ENCODE measurements around the gene DCDC2C.
A peak's percentile ranks its signal among the peaks of the same experiment; 100 is the strongest.

DCDC2C gene

DNA sequence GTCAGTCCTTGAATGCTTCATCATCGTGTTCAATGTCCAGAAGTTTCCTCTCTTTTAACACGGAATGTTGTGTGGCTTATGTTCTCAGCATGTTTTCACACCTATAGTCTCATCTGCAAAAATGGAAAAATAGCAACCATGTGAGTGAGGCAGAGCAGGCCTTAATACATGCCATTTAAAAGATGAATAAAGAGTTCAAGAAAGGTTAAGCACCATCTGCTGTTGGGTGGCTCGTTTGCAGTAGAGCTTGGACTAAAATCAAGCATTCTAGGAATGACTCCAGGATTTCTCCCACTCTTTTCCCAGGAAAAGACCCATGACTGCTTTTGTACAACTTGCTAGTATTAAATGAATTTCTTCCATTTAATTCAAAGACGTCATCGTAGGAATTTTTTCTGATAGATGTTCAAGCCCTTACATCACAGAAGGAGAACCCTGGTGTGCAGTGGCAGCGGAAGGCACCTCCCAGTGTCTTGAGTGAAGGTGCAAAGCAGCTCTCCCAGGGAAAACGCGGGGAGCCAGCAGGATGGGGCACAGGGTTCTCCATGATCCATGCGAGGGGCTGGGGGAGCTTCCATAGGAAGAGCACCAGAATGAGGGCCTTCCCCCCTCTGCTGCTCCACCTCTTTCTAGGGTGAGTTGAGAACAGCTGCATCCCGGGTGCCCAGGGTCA is 9.6 kb downstream of the DCDC2C start:
- no peak for DNase-seq

DNA sequence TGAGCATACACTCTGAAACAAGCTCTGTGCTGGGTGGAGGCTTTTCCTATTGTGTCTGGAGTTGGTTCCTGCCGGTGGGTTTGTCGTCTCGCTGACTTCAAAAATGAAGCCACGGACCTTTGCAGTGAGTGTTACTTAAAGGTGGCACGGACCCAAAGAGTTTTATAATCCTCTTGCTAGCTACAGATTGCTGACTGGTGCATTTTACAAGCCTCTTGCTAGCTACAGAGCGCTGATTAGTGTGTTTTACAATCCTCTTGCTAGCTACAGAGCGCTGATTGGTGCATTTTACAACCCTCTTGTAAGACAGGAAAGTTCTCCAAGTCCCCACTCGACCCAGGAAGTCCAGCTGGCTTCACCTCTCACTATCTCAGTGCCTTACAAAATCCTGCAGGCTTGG is 15.3 kb downstream of the DCDC2C start:
- no peak for DNase-seq

DNA sequence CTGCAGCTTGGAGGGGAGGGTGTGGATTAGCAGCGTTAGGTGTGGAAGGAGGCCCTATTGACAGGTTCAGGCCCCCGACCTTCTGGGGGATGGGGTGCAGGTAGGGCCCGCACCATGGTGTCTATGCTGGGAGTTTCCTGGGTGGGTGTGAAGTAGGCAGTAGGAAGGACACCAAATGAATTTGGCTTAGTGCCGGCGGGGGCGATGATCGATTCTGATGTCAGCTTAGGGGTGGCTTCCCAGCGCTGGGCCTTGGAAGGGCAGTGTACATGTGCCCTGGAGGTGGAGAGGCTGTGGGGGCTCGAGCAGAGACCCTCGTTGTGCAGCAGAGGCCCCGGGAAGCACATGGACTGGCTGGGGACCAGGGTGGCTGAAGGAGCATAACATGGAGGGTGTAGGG is 21.6 kb downstream of the DCDC2C start:
- no peak for DNase-seq

DNA sequence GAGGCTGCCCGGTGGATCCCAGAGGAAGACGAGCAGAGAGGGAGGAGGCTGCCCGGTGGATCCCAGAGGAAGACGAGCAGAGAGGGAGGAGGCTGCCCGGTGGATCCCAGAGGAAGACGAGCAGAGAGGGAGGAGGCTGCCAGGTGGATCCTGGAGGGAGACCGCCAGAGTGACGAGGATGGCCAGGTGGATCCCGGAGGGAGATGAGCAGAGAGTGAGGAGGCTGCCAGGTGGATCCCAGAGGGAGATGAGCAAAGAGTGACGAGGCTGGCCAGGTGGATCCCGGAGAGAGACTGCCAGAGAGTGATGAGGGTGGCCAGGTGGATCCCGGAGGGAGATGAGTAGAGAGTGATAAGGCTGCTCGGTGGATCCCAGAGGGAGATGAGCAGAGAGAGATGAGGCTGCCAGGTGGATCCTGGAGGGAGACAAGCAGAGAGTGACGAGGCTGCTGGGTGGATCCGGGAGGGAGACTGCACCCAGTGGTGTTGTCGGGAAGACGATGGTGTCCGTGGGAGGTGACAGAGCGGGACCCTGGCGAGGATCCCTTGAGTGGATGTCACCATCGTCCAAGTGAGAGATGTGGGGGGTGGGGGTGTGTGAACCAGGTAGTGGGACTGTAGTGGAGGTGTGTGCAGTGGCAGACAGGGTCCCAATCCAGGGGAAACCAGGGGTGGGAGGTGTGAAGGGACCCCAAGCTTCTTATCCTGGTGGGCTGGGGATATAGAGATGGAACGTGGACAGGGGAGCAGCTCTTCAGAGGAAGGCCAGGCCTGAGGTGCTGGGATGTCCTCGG is 22.3 kb downstream of the DCDC2C start:
- no peak for DNase-seq

DNA sequence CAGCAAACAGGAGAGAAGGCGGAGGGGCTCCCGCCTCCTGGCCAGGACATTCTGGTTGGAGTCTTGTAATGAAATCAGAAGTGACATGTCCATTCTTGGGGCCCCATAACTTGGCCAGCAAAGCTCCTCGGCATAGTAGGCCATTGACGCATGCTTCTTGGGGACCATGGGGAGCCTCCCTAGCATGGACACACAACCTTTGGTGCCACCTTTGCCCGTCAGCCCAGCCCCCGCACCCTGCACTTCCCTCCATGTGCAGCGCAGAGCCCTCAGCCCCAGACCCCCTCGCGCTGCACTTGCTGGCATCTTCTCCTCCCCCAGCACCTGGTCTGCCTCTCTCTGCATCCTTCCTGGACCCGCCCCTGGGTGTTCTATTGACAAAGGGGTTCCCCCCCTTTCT is 23.1 kb downstream of the DCDC2C start:
- DNase-seq = no peak

DNA sequence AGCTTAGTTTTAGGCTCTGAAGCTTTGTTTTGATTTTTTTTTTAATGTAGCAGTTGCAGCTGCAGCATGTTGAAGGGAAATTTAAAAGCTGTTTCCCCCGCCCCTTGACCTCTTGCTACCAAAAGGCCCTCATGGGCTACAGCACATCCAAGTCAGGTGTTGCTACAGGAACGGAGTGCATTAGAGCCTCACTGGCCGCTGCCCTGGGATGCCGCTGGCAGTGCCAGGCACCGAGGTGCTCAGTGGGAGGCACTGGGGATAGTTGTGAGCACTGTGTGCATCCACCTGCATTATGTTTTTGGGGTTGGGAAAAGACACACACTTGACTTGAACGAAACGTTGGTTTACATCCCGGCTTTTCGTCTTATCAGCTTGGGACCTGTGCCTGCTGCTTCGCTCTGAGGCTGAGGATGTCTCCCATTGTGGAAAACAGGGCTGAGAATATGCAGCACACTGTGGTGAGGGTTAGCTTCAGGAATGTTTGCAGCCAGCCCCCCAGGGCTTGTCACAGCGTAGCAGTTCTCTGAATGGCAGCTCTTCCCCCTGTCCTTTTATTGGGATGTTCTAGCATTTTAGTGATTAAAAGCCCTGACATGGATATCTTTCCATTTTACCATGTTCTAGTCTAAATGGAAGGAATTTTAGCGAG is 24.1 kb downstream of the DCDC2C start:
- no peak for DNase-seq

DNA sequence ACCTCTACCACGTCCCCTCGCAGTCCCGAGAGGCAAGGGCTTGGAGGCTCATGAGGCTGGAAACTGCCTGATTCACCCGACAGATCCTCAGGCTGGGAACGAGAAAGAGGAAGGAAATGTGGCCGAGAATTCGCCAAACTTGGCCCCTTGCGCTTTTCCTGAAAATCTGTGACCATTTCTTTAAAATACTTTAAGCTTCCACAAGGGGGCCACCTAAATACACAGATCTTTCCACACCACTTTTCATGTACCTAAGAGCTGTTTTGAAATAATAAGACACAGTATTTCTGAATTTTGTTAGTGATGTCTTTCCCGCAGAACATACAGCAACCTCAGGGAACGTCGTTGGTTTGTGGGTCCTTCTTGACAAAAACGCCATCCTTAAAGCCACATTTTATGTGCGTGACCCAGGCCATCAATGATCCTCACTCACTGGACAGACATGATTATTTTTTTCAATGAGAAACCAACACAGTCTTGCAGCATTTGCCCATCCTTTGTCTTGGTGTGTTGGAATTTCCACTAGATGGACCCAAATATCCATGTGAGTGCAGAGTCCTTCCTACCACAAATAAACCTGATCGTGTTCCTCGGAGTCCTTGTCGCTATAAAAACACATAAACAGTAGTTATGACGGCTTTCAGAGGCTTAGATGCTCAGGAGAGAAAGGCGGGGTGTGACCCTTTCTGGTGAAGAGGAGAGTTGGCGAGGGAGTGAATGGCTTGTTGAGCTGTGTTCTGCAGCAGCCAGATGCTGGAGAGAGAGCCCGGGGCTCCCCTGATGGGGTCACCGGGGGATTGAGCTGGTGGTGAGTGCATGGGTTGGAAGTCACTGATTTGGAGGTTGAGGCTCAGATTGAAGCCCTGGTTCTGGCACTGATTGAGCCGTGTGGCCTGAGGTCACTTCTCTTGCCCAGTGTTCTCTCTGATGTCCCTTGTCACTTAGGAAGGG is 25.0 kb downstream of the DCDC2C start:
- peak; percentile 35 for DNase-seq

DNA sequence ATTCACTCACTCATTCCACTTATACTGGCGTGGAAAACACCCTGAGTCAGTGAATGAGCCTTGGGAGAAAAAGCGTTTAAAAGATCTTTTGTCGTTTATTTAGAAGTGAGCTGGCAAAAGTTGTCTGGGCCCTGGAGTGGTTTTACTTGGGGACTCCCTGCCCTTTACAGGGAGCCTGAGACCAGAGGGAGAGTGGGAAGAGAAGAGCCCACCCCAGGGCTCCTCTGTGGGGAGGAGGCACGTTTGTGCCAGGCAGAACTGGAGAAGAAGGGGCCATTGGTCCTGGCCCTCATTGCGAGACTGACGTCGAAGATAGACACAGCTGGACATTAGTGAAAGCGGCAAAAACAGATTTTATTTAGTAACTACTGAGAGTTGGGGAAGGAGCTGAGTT is 25.7 kb downstream of the DCDC2C start:
- DNase-seq = no peak

DNA sequence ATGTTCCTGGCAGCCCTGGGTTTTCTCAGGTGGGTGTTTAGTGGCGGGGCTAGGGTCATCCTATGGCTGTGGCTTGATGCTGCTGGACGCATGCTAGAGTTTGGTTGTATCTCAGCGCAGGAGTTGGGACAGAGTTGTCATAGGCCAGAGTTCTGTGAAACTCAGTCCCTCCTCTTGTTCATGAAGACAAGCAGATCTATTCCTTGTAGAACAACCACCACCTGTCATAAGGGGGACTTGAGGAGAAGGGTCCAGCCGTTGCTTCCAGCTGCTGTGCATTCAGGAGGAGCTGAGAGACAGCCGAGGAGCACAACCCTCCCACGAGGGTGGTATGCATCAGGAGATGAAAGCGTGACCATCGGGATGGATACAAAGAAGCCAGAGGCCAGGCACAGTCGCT is 26.4 kb downstream of the DCDC2C start:
- no peak for DNase-seq

DNA sequence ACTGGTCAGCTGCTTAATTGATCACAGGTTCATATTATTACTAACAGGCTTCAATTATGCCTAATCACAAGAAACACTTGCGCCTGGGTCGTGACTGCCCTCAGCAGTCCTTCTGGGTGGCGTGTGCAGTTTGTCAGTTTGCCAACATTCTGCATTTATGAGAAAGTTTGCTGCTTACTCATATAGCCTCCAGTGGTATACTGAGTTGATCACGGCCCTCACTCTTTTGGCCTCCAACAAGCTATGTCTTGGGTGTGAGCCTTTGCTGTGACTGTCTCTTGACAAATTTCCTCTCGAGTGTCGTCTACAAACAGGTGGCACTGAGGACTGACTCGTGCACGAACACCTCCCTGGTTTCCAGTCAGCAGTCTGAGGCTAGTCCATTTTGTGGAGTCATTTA is 27.3 kb downstream of the DCDC2C start:
- DNase-seq = no peak

DNA sequence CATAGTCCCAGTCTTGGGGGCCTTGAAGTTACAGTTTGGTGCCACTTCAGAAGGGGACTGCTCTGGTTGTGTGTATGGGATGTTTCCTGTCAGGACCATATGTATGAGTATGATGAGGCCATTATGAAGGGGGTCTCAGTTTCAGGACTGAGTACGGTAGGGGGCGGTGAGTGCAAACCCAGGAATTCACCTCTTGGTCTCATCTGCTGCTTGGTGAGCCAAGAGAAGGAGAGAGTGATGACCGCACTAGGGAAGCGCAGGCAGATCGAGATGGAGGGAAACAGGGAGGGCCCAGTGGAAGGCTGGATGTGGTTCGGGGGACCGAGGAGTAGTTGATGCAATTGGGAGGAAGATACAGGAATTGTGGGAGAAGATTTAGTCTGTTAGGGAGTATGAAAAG is 28.5 kb downstream of the DCDC2C start:
- DNase-seq = no peak

DNA sequence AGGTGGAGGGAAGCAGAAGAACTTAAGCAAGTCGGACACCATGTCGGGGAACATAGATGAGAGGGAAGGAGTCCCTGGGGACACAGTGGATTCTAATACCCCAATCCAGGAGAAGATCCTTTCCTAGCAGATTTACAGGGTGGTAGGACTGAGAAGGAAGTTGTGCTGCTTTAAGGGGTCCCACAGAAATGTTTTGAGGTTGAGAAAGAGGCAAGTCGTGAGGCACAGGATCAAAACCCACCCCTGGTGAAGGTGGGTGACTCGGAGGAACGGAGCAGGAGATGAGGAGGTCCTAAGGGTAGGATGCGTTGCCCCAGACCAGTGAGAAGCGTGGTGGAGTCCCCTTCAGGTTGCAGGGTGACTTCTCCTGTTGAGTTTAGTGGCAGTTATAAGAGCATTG is 32.7 kb downstream of the DCDC2C start:
- no peak for DNase-seq

DNA sequence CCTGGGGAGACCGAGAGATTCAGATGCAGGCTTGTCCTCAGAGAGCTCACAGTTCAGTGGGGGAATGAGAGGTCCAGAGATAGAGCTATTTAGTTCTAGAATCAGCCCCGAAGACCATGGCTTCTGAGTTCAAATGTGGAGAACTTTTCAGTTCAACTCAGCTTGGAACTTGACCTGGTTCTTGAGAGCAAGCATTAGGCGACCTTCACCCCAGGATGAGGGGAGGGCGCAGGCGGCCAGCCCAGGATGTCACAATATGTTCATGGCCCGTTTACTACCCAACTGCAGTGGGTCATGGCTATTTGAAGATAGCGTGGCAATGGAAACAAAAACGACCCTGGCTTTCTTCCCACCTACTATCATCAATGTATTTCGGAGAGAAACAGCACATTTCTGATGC is 33.8 kb downstream of the DCDC2C start:
- DNase-seq = no peak

DNA sequence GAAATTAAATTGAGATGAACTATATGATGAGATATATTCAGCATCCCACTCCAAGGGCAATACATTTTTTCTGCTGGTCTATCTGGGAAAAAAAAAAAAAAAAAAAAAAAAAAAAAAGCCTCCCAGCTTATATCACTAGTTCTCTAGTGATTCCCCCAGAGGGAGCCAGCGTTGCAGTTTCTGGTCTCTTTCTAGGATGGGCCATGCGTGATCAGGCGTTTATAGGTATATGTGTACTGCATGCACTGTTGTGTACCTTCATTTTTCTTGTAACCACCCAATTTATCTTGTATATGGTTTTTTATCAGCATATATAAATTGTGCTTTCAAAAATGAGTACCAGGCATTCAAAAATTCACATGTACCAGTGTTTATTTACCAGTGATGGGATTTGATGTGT is 35.1 kb downstream of the DCDC2C start:
- peak; percentile 55 for DNase-seq

DNA sequence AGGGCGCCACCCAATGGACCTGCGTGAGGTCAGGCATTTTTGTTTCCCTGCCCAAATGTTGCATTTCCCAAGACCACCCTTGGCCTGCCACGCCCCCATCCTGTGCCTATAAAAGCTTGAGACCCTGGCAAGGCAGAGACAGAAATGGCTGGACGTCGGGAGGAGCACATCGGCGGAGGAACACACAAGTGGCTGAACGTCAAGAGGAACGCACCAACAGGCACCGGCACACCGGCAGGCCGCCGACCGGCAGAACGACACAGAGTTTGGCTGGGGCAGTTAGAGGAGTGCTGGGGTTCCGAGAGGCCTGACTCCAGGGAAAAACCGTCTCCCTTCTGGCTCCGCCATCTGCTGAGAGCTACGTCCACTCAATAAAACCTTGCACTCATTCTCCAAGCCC is 35.9 kb downstream of the DCDC2C start:
- no peak for DNase-seq

DNA sequence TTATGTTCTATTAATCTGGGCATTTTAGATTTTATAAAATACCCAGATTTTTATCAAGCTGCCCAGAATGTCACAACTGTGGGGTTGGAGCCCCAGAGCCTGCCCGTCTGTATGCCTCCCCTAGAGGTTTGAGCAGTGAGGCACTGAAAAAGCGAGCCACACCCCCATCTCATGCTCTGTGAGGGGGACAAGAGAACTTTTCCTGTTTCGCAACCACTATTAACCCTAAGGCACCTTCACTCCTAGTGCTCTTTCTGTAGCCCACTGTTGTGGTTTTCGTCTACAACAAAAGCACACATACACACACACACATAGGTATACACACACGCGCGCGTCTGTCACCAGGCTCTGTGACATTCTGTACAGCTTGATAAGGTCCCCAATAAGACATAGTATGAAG is 38.0 kb downstream of the DCDC2C start:
- no peak for DNase-seq

DNA sequence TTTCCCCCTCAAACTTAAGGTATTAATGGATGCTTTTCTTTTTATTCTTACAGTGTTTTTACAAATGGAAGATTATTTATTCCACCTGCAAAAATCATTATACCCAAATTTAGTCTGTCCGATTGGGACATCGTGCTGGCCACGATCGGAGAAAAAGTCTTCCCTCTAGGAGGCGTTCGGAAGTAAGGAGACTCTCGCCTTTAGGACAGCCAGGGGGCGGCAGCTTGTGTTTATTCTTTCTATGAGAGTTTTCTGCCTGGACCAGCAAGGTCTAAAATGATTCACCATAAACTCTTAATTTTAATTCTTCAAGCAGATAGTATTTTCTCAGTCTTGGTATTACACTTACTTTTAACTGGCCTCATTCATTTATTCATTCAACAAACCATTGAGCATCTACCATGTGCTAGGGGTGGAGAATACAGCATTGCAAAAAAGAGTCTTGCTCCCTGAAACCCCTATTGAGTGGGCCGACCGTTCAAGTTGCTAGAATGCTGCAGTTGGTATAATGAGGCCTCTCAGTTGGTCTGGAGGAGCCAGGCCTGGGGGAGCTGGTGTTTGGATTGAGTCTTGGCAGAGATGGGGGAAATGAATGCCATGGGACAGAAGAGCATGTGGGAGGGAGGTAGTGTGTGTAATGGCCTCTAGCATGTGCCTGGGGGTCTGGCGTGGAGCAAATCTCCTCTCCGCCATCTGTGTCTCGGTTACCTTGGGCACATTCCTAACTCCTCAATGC is 38.7 kb downstream of the DCDC2C start:
- no peak for DNase-seq

DNA sequence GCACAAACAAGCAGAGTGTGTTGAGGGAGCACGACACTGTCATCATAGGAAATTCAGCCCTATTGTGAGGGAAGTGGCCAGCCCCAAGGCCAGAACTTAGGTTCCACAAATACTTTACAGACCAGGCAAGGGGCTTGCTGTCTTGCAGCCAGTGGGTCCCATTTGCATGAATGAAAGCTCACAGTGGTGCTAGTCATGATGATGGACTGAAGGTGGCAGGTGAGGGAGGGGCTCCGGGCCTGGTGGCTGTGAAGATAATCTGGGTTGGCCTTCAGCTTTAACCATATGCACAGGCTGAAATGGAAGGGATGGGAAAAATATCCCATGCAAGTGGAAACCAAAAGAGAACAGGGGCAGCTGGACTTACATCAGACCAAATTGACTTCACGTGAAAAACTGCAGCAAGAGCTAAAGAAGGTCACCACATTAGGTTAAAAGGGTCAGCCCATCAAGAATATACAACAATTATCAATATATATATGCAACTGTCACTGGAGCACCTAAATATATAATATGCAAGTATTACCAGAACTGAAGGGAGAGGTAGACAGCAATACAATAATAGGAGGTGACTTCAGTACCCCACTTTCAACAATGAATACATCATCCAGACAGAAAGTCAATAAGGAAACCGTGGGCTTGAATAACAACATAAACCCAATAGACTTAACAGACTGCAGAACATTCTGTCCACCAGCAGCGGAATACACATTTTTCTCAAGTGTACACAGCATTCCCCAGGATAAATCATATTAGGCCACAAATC is 39.6 kb downstream of the DCDC2C start:
- no peak for DNase-seq

DNA sequence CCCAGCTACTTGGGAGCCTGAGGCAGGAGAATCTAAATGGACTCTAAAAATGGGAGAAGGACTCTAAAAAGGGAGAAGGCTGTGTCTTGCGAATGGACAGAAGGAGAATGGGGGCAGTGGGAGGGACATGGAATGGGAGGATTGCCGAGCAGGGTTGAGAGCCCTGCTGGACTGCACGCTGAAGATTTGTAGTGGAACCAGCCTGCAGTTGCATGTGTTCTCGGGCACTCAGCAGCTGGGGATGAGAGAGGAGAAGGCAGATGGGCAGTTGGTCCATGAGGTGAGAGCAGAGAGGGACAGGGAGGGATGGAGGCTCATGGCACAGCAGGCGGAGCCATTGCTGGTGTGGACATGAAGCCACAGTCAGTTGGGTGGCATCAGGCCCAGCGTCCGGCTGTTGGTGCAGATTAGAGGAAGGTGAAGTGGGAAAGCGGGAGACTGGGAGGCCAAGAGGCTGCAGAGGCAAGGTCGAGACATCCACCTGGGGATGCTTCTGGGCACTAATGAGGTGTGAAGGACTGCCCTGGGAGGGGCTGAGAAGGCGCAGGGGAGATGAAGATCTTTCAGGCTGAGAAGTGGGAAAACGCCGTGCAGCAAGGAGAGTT is 40.7 kb downstream of the DCDC2C start:
- DNase-seq = no peak

DNA sequence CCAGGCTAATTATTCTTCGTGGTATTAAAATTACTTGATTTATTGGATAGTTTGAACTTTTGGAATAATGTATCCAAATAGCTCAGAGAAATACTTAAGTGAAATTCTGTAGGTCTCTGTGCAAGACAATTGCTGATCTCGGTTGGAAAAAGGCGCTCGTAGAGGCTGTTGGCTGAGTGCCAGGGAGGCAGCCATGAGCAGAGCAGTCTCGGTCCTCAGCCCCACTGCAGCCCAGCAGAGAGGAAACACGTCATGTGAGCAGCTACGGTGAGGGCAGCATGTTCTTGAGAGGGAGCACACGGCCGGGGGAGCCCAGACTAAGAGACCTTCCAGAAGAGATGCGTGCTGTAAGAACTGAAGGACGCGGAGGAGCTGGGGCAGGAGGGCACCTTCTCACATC is 42.5 kb downstream of the DCDC2C start:
- no peak for DNase-seq

DNA sequence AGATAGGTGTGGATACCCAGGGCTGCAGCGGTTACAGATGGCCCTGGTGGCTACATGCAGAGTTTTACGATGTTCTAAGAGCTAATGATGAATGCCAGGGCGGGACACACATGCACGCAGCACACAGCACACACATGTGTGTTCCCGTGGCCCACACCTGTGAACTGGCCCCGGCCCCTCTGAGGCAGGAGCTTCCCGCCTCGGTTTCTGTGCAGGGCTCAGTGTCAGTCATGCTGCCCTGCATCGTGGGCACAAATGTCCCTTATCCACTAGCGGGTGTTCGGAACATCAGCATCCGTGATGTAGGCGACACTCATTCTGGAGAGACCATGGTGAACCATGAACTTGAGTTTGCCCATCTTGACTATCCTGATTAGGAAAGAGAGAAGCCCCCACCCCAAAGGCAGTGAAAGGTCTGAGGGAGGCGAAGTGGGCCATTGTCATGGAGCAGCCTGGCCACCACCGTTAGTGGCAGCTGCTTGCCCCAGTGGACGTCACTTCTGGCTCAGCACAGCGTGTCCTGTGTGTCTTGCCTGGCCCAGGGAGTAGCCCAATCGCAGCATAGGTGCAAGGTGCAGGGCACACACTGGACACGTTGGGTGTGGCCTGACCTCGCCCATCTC is 43.8 kb downstream of the DCDC2C start:
- no peak for DNase-seq
